SW480 (cell line): ENCODE measurements around the gene FLNB.
"Not testable (repeated sequence)": the region's sequence is repeated elsewhere in the genome, so short reads cannot be mapped to it uniquely, and the experiment has no call there.

Experiments
- DNase-seq: peaks from one replicate; pipeline ENCODE4 v3.0.0-alpha.2; 2016; ENCODE audit warnings: low spot score

FLNB gene

DNA sequence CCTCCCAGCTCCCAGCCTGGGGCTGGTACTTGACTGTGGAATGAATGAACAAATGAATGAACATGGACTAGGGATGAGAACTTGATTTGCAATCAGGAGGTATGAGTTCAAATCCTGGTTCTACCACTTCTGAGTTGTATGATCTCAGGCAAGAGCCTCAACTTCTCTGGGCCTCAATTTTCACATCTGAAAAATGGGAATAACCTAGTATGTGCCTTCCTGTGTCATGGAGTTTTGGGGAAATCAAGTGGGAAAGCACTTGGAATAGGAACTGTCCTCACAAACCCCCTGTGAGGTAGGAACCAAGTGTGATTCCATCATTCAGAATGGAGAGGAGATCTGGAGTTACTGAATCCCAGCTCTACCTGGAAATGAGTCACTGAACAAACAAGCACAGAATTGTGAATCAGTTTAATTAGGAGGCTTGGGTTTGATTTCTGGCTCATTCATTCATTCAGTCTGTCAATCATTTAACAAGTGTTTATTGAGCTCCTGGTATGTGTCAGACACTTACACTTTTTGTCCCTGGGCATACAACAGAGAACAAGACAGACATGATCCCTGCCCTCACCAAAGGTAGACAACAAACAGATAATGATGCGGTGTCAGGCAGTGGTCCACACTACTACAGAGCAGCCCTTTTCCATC, 172.8 kb downstream of the FLNB start:
- DNase-seq: peak; percentile 58

GRCh38 chr3:58183221-58183620, 175.0 kb downstream of the FLNB start:
- no peak for DNase-seq

DNA sequence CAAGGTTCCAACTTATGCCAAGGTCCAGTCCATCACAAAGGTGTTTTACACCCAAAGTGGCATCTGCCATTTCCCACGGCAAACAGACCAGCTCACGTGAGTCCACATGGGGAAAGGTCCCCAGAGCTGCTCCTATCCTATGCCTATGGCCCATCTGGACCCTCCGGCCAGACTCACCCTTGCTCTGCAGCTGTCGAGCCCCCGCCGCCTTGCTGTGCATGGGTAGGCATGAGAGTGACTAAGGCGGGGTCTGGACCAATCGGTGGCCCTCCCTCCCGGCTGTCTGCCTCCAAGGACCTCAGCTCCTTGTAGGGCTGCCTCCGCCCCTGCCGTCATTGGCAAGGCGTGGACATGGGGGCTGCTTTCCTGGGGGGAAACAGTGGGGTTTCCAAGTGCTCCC, 175.7 kb downstream of the FLNB start:
- no peak for DNase-seq

DNA sequence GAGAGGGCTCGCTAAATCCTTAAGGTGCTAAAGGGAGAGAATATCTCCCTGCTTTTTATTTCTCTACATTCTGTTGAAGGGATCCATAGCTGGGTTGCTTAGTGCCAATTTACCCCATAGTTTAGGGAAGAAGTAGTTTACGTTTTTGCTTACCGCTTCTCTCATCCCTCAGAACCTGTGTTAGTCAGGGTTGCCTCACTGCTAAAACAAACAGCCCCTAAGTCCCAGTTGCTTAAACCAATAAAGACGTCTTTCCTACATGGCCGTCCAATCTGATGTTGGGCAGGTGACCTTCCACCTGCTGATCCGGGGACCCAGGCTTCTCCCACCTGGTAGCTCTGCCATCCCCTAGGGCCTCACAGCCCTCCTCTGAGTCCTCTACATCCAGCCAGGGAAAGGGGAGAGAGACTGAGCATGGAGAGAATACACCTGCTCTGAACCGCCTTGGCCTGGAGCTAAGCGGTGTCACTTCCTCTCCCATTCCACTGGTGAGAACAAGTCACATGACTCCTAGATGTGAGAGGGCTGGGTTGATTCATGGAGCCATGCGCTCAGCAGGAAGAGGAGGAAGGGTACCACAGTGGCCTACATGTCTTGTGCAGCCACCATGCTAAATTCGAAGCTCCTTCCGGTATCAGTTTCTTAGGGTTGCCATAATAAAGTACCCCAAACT, 176.2 kb downstream of the FLNB start:
- no peak for DNase-seq

DNA sequence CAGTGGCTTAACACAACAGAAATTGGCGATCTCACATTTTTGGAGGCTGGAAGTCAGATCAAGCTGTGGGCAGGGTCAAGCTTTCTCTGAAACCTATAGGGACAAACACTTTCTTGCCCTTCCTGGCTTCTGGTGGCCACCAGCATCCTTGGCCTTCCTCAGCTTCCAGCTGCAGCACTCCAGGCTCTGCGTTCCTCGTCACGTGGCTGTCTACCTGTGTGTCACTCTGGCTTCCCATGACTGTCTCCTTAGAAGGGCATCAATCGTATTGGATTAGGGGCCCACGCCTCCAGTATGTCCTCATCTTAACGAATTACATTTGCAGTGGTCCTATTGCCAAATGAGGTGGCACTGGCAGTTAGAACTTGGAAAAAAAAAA, 176.7 kb downstream of the FLNB start:
- no peak for DNase-seq

DNA sequence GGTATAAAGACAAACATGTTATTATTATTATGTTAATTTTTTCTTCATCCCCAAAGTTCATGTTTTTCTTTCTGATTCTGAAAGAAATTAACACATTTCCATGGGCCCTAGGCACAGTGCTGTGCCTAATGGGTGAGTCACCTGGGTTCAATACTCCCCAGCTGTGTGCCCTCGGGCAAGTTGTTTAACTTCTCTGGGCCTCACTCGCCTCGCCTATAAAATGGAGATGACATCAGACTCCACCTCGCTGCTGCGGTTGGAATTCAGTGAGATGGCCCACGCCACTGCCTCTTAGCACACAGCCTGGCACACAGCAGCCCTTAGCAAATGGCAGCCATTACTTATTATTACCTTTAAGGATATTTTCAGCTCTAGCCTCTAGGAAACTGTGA, 179.9 kb downstream of the FLNB start:
- DNase-seq: no peak

DNA sequence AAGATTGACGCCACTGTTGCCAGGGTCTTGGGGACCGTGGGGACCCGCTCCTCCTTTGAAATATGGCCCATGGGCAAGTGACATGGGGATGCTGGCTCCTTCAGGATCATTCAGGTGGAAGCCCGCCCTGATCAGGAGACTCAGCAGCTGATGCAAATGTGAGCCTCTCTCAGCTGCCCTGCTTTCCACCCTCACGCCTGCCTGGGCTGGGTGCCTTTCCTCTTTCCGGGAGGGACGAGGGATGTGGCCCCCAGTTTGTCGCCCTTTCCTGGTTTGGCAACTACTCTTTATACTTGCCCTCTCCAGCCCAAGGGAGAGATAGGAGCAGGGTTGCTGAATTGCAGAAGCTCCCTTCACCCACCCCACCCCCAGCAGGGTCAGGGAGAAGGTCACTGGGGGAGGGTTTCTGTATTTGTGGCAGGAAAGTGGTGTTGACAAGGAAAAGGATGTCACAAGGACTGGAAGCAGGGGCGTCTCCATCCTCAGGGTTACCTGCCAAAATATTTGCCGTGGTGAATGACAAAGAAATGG, 180.8 kb downstream of the FLNB start:
- no peak for DNase-seq

DNA sequence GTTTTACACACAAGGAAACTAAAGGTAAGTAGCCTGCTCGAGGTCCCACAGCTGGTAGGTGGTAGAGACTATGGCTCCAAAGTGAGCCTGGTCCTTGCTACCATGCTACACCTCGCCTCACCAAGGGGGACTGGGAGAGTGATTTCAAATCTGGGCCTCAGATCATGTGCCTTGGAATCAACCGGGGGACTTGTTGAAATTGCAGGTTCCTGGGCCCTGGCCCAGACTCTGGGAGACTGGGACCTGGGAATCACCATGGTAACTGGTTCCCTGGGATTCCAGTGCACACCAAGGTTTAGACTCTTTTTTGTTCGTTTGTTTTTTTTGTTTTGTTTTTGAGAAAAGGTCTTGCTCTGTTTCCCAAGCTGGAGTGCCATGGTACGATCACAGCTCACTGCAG, 181.5 kb downstream of the FLNB start:
- no peak for DNase-seq

DNA sequence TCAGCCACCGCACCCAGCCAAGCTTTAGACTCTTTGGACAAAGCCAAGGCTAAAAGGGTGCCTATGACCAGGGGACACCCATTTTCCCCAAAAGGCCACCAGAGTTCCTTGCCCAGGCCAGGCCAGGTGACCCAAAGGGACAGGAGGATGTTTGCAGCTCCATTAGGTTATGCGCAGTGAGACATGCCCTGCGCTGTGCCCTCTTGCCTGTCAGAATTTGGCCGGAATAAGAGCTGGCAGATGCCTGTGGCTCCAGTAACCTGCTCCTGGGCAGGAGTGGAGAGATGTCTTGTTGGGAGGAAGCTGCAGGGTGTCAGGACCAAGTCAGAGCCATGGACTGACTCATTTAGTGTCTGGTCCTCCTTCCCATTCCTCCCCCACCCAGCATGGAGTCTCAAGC, 182.1 kb downstream of the FLNB start:
- no peak for DNase-seq

DNA sequence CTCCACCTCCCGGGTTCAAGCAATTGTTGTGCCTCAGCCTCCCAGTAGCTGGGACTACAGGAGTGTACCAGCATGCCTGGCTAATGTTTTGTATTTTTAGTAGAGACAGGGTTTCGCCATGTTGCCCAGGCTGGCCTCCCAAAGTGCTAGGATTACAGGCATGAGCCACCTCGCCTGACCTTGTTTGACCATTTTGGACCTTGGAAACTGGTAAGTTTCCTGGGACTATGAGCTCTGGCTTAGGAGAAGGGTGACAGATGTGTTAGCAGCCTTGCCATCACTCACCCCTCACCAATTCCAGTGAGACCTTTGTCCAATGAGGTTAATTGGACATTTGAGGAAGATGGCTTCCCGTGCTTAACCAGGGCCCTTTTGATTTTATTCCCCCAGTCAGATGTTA, 182.7 kb downstream of the FLNB start:
- DNase-seq: no peak

GRCh38 chr3:58191361-58191991, 183.3 kb downstream of the FLNB start:
- no peak for DNase-seq

GRCh38 chr3:58192069-58192468, 183.8 kb downstream of the FLNB start:
- DNase-seq: no peak

- no peak for DNase-seq
Observed at GRCh38 chr3:58193682-58194407, 185.6 kb downstream of the FLNB start.

- no peak for DNase-seq
Observed at GRCh38 chr3:58197588-58197987, 189.4 kb downstream of the FLNB start.

DNA sequence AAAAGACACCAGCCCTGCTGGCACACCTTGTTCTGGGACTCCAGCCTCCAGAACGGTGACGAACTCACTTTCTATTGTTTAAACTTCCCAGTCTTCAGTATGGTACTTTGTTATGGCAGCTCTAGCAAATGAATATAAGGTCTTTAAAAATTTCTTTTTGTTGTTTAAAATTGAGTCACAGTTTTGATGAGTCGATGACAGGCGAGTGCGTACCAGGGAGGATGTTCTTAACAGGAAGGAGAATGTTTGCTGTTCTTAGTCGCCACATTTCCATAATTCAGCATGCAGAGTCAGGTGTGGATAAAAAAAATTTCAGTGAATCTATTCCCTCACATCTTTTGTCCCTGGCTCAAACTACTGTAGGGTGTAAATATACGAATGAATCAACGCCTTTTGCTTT, 190.1 kb downstream of the FLNB start:
- no peak for DNase-seq

DNA sequence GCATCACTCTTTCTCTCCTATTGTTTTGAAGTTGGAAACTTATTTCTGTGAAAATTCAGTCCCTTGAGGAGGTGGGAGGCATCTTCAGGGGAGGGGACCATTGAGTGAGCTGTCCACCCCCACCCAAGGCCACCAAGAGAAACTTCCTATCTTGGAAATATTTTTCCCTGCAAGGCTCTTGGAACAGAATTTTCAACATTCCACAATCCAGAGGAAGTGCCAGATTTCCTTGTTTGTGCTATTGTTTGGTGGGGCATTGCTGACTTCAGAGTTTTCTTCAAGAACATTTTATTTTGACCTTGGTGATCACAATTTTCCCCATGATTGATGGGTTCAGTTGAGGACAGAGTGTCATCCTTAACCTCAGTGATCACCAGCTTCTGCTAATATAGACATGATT, 190.6 kb downstream of the FLNB start:
- no peak for DNase-seq

DNA sequence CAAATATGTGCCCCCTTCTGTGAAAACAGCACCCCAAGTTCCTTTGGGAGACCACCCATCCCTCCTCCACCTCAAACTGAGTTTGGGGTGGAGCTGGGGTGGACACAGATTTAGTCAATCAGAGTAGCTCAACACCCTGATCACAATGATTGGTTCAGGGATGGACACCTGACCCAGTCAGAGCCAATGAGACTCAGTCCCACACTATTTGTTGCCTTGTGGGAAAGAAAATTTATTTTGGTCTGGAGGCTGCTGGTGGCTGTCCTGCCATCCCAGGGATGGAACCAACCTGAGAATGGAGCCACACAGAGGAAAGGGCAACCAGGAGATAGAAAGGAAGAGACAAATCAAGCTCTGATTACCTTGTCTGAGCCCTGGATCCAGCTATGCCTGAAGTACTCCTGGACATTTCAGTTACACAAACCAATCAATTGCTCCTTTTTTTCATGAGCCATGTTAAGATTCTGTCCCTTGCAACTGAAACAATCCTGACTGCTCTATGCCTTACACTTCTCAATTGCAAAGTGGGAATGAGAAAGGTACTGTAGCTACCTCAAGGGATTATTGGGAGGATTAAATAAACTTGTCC, 192.0 kb downstream of the FLNB start:
- no peak for DNase-seq

DNA sequence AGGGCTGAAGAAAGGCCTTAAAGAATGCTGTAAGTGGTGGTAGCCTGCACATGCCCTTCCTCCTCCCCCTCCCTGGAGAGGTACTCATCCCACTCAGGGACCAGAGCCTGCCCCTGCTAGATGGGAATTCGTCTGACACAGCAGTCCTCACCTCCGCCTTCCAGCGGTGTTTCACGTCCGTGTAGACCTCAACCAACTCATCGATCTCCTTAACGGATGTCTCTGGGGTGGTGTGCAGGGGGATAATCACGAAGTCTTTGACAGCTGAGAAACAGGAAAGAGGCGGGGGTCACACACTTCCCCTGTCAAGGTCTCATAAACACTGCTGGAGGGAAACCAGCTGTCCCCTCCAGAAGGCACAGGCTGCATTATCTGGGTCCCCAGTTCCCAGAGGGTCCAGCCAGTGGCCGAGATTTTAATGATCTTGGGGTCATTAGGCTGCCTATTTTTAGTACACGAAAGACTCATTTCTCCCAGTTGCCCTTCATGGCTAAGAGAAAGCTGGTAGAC, 192.7 kb downstream of the FLNB start:
- no peak for DNase-seq

DNA sequence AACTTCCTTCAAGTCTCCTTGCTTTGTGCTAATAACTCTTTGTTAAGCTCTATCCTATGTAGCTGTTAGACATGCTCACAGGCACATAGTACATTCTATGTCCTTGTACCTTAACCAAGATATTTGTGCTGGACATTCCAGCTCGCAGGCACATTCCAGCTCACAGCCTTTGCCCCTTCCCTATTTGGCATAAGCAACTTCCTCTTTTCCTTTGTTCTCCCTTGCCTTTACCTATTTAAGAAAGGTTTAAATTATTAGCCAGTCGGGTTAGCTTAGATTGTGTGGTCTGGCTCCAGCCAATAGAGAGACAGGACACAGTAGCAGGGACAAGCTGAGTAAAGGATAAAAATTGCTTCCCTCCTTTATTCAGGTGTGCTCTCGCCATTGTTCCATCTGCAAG, 193.2 kb downstream of the FLNB start:
- not testable (repeated sequence) for DNase-seq

DNA sequence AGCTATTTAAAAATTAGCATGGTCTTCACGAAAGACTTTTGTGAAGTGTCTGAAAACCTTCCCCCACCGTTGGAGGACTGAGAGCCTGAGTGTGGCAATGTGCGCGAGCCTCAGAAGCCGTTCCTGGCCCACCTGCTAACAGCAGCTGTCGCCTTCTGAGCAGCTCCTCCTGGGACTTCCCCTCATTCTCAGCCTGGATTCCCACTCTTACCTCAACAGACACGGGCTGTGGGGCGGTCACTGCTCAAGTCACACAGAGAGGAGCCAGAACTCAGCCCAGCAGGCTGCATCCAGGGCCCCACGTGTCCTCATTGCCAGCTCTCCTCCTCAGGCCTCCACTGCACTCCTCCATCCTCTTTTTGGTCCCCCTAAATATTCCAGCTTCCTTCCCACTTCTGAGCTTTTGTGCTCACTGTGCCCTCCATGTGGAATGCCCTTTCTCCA, 194.7 kb downstream of the FLNB start:
- DNase-seq: no peak

- no peak for DNase-seq
Observed at GRCh38 chr3:58203541-58203940, 195.3 kb downstream of the FLNB start.

GRCh38 chr3:58204720-58205119, 196.5 kb downstream of the FLNB start:
- no peak for DNase-seq
